Activated naive CD4-positive, alpha-beta T cell treated with Interleukin-2 at 50 U/mL for 16 hours (primary cell): ENCODE measurements around the gene LGI4.
"Not testable (repeated sequence)": the region's sequence is repeated elsewhere in the genome, so short reads cannot be mapped to it uniquely, and the experiment has no call there.

Experiments used
- DNase-seq: peaks from one replicate; pipeline ENCODE4 v3.0.0-alpha.2; 2020

Gene LGI4

GRCh38 chr19:35160629-35161433 lies 26.0 kb upstream of the LGI4 start:
- DNase-seq: no peak

GRCh38 chr19:35159606-35160005 lies 24.7 kb upstream of the LGI4 start:
- no peak for DNase-seq

DNA sequence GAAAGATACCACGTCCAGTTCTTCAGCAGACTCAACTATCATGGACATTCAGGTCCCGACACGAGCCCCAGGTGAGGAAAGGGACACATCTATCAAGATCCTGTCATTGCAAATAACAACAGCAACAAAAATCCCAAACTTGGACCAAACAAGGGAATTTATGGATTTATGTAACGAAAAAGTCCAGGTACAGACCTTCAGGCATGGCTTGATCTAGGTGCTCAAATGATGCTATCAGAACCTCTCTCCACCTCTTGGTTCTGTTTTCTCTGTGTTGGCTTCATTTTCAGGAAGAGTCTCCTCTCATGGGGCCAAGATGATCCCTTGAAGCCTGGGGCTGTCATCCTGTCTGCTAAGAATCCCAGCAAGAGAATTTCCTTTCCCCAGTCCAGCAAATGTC lies 22.6 kb upstream of the LGI4 start:
- no peak for DNase-seq

DNA sequence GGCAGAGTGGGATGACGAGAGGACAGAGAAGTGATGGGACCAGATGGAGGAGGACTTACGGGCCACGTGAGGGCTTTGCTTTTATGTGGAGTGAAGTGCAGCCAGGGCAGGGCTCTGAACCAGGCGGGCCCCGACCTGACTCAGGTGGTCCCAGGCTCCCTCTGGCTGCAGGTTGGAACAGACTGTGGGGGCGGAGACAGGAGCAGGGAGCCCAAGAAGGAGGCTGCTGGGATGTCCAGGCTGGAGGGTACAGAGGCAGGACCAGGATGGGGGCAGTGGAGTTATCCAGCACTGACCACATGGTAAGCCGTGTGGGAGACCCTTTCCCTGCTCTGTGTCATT lies 21.8 kb upstream of the LGI4 start:
- no peak for DNase-seq

- no peak for DNase-seq
Measured at GRCh38 chr19:35155981-35156672, 21.3 kb upstream of the LGI4 start.

- peak; percentile 42 for DNase-seq
Measured at GRCh38 chr19:35155441-35155840, 20.6 kb upstream of the LGI4 start.

DNA sequence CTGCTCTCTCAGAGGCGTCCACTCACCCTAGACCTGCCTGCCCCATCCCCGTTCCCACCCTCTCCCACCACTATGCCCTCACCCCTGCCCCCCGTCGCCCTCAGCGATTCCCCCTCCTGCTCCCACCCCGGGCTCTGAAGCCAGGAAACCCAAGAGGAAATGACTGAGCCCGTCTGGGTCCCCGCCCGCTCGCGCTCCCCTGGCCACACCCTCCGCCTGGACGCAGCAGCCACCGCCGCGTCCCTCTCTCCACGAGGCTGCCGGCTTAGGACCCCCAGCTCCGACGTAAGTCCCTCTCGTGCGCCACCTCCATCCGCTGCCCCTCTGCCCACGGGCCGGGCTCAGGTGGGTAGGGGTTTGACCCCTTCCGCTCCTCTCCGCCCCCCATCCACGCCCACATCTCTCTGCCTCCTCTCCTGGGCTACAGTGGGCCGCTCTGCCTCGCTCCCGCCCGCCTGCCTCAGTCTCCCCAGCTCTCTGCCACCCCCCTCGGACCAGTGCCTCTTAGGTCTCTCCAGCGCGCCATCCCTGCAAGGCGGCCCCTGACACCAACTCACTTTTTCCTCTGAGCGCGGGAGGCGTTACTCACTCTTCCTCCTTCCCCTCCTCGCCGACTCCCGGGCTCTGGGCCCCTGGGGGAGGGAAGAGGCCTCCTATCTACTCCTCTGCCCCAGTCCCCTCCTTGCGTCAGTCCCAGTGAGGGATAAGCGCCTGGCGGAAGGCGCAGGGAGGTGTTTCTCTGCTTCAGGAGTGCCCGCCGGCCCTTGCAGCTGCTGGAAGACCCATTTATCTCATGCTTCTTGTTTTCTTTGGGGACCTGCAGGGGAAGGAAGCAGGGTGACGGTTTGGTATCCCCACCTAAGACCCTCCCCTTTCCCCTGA lies 19.9 kb upstream of the LGI4 start, which contains the start of gene FXYD5:
Gene FXYD5 (plus strand): TSS at position 211 of the 882 bp plus-strand sequence. CDS start 816 bp downstream, outside the sequence.
- peak; percentile 86 for DNase-seq

DNA sequence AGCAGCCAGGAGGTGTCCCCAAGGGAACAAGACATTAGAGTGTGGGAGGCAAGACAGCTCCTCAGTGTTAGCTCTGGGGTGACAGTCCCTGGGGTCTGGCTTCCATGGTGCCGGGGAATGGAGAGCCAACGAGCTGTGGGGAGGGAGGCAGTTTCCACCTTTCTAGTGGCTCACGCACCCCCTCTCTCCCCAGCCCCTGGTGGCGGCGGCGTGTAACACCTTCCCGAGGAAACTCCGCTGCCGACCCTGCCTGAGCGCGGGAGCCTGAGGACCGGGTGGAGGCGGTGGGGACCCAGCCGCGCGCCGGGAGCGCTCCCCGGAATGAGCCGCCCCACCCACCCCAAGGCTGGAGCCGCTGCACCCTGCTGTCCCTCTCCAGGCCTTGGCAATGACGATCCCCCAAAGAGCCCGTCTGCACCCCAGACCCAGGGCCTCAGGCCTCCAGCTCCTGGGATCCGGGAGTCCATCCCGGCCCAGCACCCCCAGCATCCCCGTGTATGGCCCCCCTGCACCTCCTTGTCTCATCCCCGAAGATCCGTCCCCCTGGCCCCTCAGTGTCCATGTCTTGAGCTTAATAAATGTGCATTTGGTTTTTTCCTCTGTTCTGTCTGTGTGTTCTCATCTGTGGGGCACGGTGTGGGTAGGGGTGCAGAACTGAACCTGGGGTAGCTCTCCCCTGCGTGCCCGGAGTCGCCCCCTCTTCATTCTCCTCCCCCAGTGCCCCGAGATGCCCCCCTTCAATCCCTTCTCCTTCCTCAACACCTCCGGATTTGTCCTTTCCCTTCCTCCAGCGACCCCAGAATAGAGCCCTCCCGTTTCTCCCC lies 19.1 kb upstream of the LGI4 start:
- peak; percentile 81 for DNase-seq

DNA sequence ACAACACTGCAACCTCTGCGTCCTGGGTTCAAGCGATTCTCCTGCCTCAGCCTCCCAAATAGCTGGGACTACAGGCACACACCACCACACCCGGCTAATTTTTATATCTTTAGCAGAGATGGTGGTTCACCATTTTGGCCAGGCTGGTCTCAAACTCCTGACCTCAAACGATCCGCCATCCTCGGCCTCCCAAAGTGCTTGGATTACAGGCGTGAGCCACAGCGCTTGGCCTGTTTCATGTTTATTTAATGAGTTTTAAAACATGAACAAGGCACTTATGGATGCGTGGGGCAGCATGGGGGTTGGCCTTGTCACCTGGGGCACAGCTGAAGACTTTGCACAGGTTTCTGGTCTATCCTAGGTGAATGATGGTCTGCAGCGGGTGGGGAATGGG lies 18.3 kb upstream of the LGI4 start:
- not testable (repeated sequence) for DNase-seq

DNA sequence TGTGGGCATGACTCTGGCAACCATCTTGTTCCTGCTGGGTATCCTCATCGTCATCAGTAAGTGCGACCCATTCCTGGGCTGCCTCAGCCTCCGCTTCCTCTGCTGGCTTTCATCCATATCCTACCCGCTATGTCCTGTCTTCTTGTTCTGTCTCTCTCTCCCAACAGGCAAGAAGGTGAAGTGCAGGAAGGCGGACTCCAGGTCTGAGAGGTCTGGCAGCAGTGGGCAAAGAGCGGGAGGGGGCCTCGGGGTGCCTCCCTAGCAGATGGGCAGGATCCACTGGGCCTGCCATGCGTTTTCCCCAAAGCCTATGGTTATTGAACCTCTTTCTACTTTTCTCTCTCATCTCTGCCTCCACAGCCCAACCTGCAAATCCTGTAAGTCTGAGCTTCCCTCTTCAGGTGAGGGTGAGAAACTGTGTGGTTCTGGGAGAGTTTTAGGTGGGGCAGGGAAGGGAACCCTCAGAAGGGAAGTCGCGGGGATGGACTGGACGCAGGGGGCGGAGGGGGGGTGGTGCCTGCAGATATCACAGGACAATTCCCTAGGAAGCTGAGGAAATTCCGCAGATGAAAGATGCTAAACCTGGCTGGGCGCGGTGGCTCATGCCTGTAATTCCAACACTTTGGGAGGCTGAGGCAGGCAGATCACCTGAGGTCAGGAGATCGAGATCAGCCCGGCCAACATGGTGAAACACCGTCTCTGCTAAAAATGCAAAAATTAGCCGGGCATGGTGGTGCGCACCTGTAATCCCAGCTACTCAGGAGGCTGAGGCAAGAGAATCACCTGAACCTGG lies 16.6 kb upstream of the LGI4 start:
- no peak for DNase-seq

- DNase-seq: no peak
Measured at GRCh38 chr19:35150445-35150844, 15.6 kb upstream of the LGI4 start.

DNA sequence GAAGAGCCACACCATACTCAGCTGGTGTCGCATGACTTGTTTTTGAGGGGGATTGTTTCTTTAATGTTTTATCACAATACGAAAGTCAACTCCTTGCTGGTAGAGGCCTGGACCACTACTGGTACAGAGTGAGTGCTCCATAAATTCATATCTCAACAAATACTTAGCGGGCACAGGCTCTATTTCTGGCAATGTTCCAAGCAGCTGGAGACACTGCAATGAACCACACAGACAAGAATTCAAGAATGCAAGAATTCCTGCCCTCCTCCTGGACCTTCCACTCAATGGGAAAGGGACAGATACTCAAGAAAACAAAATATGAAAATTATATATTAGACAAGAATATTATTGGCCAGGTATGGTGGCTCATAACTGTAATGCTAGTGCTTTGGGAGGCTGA lies 14.6 kb upstream of the LGI4 start:
- DNase-seq: no peak

DNA sequence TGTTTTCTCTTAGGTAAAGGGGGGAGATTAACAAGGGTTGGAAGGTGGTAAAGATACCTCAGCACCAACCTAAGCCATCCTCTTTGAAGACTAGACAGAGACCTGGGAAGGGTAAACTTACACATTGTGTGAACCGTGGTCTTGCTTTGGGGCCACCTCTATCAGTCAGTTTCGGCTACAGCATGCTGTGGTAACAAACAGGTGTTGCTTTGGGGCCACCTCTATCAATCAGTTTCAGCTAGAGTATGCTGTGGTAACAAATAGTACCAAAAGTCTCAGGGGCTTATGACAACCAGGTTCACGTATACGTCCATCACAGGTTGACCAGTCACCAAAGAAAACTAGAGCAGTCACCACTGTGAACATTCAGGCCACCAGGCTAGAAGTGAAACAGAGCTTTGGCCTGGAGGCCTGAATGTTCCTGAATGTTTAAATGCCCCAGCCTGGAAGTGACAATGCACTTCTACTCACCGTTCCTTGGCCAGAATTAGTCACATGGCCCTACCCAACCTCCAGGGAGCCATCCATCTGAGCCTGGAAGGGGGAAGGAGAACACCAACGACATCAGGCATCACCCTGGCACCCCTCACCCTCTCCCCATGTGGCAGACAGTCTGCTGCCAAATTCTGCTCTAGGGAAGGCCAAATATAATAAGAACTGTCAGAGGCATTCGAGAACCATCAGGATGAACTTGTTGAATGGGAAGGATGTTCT lies 12.0 kb upstream of the LGI4 start:
- DNase-seq: no peak

GRCh38 chr19:35144600-35145436 lies 10.0 kb upstream of the LGI4 start:
- peak; percentile 21 for DNase-seq

DNA sequence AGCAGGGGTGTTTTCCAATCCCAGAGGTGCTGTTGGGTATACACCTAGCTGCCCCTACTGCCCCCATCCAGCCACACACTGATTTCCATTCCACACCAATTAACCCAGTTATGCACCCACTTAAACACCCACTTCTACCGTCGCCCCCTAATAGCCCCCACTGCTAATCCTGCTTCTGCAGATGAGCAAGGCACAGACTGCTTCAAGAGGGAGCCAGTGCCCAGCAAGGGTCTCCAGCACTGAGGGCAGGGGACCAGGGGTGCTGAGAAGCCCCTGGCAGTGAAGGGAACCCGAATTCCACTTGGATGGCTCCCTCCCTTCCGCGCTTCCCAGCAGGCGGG lies 9.4 kb upstream of the LGI4 start:
- no peak for DNase-seq

DNA sequence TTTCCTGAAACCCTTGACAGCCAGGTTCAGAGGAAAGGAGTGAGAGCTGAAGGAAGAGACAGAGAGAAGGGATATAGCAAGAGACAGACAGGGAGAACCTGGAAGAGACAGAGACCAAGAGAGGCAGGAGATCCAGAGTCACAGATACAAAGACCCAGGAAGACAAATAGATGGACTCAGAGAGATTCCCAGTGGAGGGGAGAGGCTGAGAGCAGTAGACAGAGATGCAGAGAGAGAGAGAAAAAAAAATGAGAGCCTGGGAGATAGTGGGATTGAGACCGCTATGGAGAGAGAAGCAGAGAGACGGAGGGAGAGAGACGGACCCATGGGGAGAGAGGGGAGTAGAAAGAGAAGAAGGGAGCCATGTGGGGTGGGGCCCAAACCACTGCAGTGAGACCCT lies 9.0 kb upstream of the LGI4 start:
- no peak for DNase-seq

GRCh38 chr19:35143231-35143715 lies 8.4 kb upstream of the LGI4 start, which contains the start of gene FXYD7:
Gene FXYD7 (plus strand): TSS chr19:35143255. CDS start chr19:35143334, 79 bp downstream.
- DNase-seq: no peak

DNA sequence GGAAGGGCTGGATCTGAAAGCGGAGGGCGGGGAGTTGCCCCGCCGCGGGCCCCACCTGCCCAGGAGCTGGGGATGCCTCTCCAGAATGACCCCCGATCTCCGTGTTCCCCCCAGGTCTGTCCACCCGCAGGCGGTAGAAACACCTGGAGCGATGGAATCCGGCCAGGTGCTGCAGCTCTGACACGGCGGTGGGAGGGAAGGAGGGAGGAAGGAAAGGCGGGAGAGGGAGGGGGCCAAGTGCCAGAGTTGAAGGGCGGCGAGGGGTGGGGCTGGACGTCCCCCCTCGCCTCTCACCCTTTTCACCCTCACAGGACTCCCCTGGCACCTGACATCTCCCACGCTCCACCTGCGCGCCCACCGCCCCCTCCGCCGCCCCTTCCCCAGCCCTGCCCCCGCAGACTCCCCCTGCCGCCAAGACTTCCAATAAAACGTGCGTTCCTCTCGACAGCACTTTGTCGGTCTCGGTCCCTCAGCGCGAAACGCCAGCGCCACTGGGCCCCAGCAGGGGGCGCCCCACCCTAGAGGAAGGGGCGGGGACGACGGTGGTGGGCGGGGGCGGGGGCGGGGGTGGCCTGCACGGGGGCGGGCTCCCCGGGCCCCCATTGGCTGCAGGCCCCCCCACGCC lies 7.9 kb upstream of the LGI4 start:
- peak; percentile 69 for DNase-seq

DNA sequence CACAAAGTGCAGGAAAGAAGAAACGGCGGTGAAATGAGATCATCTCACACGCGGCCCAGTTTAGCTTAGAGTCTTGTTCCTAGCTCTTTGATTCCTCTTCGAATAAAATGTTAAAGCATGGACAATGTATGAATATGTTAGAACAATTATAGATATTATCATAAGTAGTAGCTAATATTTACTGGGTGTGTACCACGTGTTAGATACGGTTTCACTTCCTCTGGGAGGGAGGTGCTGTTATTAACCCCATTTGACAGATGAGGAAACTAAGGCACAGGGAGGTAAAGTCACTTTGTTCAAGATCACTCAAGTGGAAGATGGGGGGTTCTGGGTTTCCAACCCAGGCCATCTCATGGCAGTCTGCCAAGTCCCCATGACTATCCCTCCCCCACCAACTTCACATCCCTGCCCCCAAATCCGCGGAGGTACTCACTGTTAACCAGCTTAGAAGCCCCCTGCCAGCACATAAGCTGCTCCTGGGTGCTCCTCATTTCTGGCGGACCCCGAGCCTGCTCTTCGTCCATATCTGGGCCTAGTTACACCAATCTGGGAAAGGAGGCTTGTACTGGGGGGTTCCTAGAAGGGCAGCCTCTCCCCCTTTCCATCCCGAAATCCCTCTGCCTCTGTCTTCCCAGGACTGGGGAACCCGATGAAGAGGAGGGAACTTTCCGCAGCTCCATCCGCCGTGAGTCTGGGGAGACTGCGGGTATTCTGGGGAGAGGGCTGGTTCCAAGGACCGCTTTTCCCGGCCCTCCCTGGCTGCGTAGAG lies 7.2 kb upstream of the LGI4 start:
- DNase-seq: peak; percentile 6
